Erythroblast (primary cell): Measurements from ENCODE around the gene MRPL49.

Experiments
- GATA1 ChIP-seq: IDR thresholded peaks from 2 replicates; pipeline ENCODE4 v1.6.1; 2011; ENCODE audit warnings: low read depth, mild to moderate bottlenecking, control low read depth, low read length, moderate library complexity
- POLR2A ChIP-seq: IDR thresholded peaks from 2 replicates; pipeline ENCODE4 v1.6.1; 2011; ENCODE audit warnings: mild to moderate bottlenecking, low read length

GRCh38 chr11:65126624-65127274 lies 4.6 kb downstream of the MRPL49 start:
- TF ChIP-seq POLR2A (peak; percentile 35), GATA1 (no peak)
